Measurements from ENCODE around the gene SALL3. TPM values are rescaled to one million over a fixed set of nuclear protein-coding genes. Genes with fewer than 3 reads are reported as not detected.

The SALL3 gene
- total and polyA plus RNA-seq, 2 donors, result 0.60 to 2.2 TPM

DNA sequence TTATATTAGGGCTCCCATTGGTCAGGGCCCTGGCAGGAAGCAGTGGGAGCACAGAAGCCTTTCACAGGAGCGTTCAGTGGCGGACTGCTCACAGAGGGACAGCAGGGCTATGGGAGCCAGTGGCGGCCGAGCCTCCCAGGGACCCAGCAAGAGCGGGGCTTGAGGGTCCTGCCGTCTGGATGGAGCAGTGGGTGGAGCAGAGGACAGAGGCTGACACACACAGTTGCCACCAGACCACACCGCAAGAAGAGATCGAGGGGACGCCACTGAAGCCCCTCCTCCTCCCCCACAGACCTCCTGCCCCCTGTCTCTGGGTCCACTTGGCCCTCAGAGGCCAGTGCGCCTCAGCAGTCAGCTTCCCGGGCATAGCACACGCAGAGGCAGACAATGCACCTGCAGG is 39.3 kb downstream of the SALL3 start:
- no peak for DNase-seq (ENCODE audit: extremely low spot score)

GRCh38 chr18:79019881-79020280 is 40.3 kb downstream of the SALL3 start:
- H3K36me3 ChIP-seq (ENCODE audit: insufficient read depth), result no peaks in the 10 kb centered on the region
- H3K27ac ChIP-seq (ENCODE audit: low read depth), result no peak overlapping the region
- no peaks in the 10 kb centered on the region for H3K4me1 ChIP-seq (ENCODE audit: insufficient read depth)
- H3K4me3 ChIP-seq (ENCODE audit: low read depth, low read length), result no peak overlapping the region
- DNase-seq (ENCODE audit: extremely low spot score), result no peak
- 73% methylated on average over 7 of the region's 7 CpGs for WGBS

More for the DNA sequence above, 39.3 kb downstream of the SALL3 start:
- Histone ChIP-seq H3K4me1 (ENCODE audit: insufficient read depth) (no peaks in the 10 kb centered on the region), H3K36me3 (ENCODE audit: insufficient read depth) (no peaks in the 10 kb centered on the region), H3K27ac (ENCODE audit: low read depth) (no peak overlapping the region), H3K4me3 (ENCODE audit: low read depth, low read length) (no peak overlapping the region)
- 84% methylated on average over 12 of the region's 12 CpGs for WGBS

- Histone ChIP-seq H3K27ac (ENCODE audit: low read depth) (no peak overlapping the region), H3K4me1 (ENCODE audit: insufficient read depth) (no peaks in the 10 kb centered on the region), H3K36me3 (ENCODE audit: insufficient read depth) (no peaks in the 10 kb centered on the region), H3K4me3 (ENCODE audit: low read depth, low read length) (no peak overlapping the region)
- 95% methylated on average over 25 of the region's 25 CpGs for WGBS
- DNase-seq (ENCODE audit: extremely low spot score), result no peak
These were observed 43.0 kb downstream of the SALL3 start for GRCh38 chr18:79022603-79023002.

DNA sequence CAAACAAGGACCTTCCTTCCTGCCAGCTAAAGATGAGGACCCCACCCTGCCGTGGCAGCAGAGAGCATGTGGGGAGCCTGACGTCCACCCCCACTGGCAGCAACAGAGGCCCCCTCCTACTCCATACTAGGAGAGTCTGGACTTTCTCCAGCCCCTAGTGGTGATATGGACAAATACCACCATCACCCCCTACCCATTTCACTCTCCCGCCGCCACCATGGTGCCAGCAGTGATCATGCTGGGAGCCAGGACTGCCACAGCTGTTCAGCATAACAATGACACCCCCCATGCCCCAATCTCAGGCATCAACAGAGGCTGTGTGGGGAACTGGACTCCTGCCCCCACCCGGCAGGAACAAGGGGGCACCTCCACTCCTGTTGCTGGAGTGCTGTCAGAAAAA is 46.9 kb downstream of the SALL3 start:
- DNase-seq (ENCODE audit: extremely low spot score), result no peak
- Histone ChIP-seq H3K36me3 (ENCODE audit: insufficient read depth) (no peaks in the 10 kb centered on the region), H3K4me1 (ENCODE audit: insufficient read depth) (no peaks in the 10 kb centered on the region), H3K4me3 (ENCODE audit: low read depth, low read length) (no peak overlapping the region), H3K27ac (ENCODE audit: low read depth) (no peak overlapping the region)
- WGBS, result 34% methylated on average over 5 of the region's 5 CpGs

DNA sequence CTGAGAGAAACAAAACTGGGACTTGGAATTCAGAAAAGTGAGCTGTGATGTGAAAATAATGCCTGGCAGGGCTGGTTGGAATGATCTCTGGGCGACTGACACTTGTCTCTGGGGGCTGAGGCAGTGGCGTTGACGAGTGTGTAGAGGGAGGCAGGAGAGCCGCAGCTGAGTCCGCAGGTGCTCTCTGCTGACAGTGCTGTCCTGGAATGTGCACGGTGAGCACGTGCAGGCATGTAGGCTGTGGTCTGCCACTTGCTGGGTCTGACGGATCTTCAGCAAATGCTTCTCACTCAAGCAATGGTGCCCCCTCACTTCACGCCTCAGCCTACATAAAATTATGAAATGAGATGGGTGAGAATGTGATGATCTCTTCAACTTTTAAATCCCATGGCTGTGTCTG is 51.1 kb downstream of the SALL3 start:
- no peaks in the 10 kb centered on the region for H3K36me3 ChIP-seq (ENCODE audit: insufficient read depth)
- no peak for DNase-seq (ENCODE audit: extremely low spot score)
- 82% methylated on average over 9 of the region's 9 CpGs for WGBS
- no peak overlapping the region for H3K27ac ChIP-seq (ENCODE audit: low read depth)
- H3K4me3 ChIP-seq (ENCODE audit: low read depth, low read length), result no peak overlapping the region
- no peaks in the 10 kb centered on the region for H3K4me1 ChIP-seq (ENCODE audit: insufficient read depth)

DNA sequence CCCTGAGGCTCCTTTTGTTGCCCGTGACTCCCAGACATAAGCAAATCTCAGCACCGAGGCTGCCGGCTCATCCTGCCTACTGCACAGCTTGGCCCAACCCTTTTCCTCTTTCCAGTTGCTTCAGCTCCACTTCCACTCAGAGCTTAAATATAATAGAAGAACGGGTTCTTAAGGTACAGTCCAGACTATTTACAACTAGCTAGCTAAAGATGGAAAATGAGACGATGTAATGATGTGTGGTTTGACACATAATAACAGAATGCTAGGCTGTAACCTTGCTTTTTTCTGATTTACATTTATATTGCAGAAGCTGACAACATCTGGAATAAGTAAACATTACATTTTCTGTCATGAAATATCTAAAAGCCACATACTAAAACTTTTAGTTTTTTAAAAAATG is 62.7 kb downstream of the SALL3 start:
- no peak overlapping the region for H3K27ac ChIP-seq (ENCODE audit: low read depth)
- H3K4me3 ChIP-seq (ENCODE audit: low read depth, low read length), result no peak overlapping the region
- no peak for DNase-seq (ENCODE audit: extremely low spot score)
- no peaks in the 10 kb centered on the region for H3K4me1 ChIP-seq (ENCODE audit: insufficient read depth)
- WGBS, result 48% methylated on average over 5 of the region's 5 CpGs
- no peaks in the 10 kb centered on the region for H3K36me3 ChIP-seq (ENCODE audit: insufficient read depth)

DNA sequence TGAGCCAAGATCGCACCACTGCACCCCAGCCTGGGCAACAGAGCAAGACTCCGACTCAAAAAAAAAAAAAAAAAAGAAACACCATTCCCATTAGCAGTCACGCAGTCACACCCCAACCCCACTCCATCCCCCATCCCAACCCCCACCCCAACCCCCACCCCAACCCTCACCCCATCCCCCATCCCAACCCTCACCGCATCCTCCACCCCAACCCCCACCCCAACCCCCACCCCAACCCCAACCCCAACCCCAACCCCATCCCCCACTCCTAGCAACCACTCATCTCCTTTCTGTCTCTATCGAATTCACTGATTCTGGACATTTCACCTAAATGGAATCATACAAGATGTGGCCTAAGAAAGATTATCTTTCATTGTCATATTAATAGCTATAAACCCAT is 63.7 kb downstream of the SALL3 start:
- WGBS, result 88% methylated on average over 5 of the region's 5 CpGs
- Histone ChIP-seq H3K4me1 (ENCODE audit: insufficient read depth) (no peaks in the 10 kb centered on the region), H3K27ac (ENCODE audit: low read depth) (no peak overlapping the region), H3K36me3 (ENCODE audit: insufficient read depth) (no peaks in the 10 kb centered on the region), H3K4me3 (ENCODE audit: low read depth, low read length) (no peak overlapping the region)
- DNase-seq (ENCODE audit: extremely low spot score), result no peak

DNA sequence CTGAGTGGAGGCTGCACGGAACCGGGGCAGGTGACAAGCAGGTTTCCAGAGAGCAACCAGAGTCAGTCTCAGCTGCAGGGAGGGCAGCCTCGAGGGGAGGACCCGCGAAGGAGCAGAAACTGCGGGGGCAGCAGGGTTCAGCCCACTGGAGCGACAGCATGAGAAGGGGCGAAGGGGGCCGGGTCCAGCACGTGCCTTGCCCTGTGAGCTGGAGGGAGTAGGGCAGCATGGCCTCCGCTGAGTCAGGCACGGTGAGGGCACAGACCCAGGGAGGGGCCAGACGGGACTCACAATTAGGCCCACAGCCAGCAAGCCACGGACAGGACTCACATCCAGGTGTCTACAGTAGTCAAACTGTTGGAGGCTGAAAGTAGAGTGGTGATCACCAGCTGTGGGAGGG is 66.9 kb downstream of the SALL3 start:
- H3K4me1 ChIP-seq (ENCODE audit: insufficient read depth), result no peaks in the 10 kb centered on the region
- H3K36me3 ChIP-seq (ENCODE audit: insufficient read depth), result no peaks in the 10 kb centered on the region
- no peak overlapping the region for H3K27ac ChIP-seq (ENCODE audit: low read depth)
- WGBS, result 66% methylated on average over 14 of the region's 14 CpGs
- no peak overlapping the region for H3K4me3 ChIP-seq (ENCODE audit: low read depth, low read length)
- no peak for DNase-seq (ENCODE audit: extremely low spot score)

- Histone ChIP-seq H3K4me1 (ENCODE audit: insufficient read depth) (no peaks in the 10 kb centered on the region), H3K27ac (ENCODE audit: low read depth) (no peak overlapping the region), H3K4me3 (ENCODE audit: low read depth, low read length) (no peak overlapping the region), H3K36me3 (ENCODE audit: insufficient read depth) (no peaks in the 10 kb centered on the region)
- 92% methylated on average over 36 of the region's 36 CpGs for WGBS
- no peak for DNase-seq (ENCODE audit: extremely low spot score)
These were observed 68.1 kb downstream of the SALL3 start for GRCh38 chr18:79047556-79048244.

GRCh38 chr18:79048245-79048632 is 68.6 kb downstream of the SALL3 start:
- WGBS, result 89% methylated on average over 8 of the region's 8 CpGs
- DNase-seq (ENCODE audit: extremely low spot score), result no peak
- Histone ChIP-seq H3K4me3 (ENCODE audit: low read depth, low read length) (no peak overlapping the region), H3K27ac (ENCODE audit: low read depth) (no peak overlapping the region), H3K36me3 (ENCODE audit: insufficient read depth) (no peaks in the 10 kb centered on the region), H3K4me1 (ENCODE audit: insufficient read depth) (no peaks in the 10 kb centered on the region)

DNA sequence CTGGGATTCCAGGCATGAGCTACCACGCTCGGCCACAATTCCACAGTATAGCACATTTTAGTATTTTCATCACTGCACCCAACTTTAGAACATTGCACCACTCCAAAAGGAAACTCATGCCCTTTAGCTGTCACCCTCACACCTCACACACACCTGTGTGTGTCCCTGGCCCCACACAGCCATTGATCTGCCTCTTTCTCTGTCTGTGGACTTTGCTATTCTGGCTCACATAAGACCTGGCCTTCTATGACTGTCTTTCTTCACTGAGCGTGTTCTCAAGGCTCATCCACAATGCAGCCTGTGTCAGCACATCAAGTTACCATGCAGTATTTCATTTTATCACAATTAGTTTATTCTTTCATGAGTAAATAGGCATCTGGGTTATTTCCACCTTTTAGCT is 69.9 kb downstream of the SALL3 start:
- no peaks in the 10 kb centered on the region for H3K36me3 ChIP-seq (ENCODE audit: insufficient read depth)
- no peak overlapping the region for H3K27ac ChIP-seq (ENCODE audit: low read depth)
- H3K4me3 ChIP-seq (ENCODE audit: low read depth, low read length), result no peak overlapping the region
- DNase-seq (ENCODE audit: extremely low spot score), result no peak
- H3K4me1 ChIP-seq (ENCODE audit: insufficient read depth), result no peaks in the 10 kb centered on the region
- WGBS, result 88% methylated on average over 3 of the region's 3 CpGs

Other genes with a start within 250 kb of the SALL3 start
- gene ATP9B, start 89.6 kb downstream of the SALL3 start, total RNA-seq, result 89.2 TPM
- gene ATP9B, start 89.6 kb downstream of the SALL3 start, polyA plus RNA-seq, result 20.2 TPM

Data from urinary bladder (tissue), 4 donors.